ENCODE results near the gene AGPAT1.

DNA sequence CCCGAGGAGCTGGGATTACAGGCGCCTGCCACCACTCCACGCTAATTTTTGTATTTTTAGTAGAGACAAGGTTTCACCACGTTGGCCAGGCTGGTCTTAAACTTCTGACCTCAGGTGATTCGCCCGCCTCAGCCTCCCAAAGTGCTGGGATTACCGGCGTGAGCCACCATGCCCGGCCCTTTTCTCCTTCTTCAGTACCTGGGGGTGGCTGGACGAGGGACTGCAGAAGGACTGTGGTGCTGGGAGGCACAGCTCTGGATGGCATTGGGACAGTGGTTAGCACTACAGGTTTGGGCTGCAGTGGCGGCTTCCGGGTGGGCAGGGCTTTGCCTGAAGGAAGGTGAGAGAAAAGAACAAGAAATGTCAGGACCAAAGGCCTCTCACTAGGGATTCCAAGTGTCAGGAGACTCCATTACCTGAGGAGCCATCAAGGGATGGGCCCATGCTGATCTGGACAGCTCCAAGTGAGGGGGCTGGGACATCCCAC, 55.3 kb downstream of the AGPAT1 start:
- TF ChIP-seq POLR2AphosphoS5 (IDR thresholded peaks at IDR 0.05; ENCODE audit: low read depth) (no peak), EZH2phosphoT487 (IDR thresholded peaks at IDR 0.05; ENCODE audit: unreplicated experiment) (no peak), CTCF (conservative IDR thresholded peaks at IDR 0.05; ENCODE audit: low read depth in 2 of 2) (no peak), EZH2 (IDR thresholded peaks at IDR 0.05; ENCODE audit: low read depth, unreplicated experiment) (no peak), CREB1 (CRISPR knock-in tag; IDR thresholded peaks at IDR 0.05; ENCODE audit: low read depth) (no peak), ZNF114 (CRISPR knock-in tag; IDR thresholded peaks at IDR 0.05) (no peak), JUNB (IDR thresholded peaks at IDR 0.05; ENCODE audit: unreplicated experiment) (no peak), NANOG (IDR thresholded peaks at IDR 0.05; ENCODE audit: borderline replicate concordance) (no peak), STAT1 (IDR thresholded peaks at IDR 0.05; ENCODE audit: unreplicated experiment) (no peak), ZNF331 (CRISPR knock-in tag; IDR thresholded peaks at IDR 0.05; ENCODE audit: low read depth) (no peak)
- TF ChIP-seq, protein P1, sequence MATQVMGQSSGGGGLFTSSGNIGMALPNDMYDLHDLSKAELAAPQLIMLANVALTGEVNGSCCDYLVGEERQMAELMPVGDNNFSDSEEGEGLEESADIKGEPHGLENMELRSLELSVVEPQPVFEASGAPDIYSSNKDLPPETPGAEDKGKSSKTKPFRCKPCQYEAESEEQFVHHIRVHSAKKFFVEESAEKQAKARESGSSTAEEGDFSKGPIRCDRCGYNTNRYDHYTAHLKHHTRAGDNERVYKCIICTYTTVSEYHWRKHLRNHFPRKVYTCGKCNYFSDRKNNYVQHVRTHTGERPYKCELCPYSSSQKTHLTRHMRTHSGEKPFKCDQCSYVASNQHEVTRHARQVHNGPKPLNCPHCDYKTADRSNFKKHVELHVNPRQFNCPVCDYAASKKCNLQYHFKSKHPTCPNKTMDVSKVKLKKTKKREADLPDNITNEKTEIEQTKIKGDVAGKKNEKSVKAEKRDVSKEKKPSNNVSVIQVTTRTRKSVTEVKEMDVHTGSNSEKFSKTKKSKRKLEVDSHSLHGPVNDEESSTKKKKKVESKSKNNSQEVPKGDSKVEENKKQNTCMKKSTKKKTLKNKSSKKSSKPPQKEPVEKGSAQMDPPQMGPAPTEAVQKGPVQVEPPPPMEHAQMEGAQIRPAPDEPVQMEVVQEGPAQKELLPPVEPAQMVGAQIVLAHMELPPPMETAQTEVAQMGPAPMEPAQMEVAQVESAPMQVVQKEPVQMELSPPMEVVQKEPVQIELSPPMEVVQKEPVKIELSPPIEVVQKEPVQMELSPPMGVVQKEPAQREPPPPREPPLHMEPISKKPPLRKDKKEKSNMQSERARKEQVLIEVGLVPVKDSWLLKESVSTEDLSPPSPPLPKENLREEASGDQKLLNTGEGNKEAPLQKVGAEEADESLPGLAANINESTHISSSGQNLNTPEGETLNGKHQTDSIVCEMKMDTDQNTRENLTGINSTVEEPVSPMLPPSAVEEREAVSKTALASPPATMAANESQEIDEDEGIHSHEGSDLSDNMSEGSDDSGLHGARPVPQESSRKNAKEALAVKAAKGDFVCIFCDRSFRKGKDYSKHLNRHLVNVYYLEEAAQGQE (IDR thresholded peaks at IDR 0.05; ENCODE audit: unreplicated experiment), result no peak

All from GM23338 (cell line).